IMR-90 (cell line): ENCODE measurements around the gene PCYT1A. TPM values are rescaled to one million over a fixed set of nuclear protein-coding genes. Genes with fewer than 3 reads are reported as not detected.
A peak's percentile ranks its signal among the peaks of the same experiment; 100 is the strongest.

Experiments
- ATAC-seq: fragments of 200-7000 bp; cut with Tn5 transposase; 2 replicates; pipeline ENCODE4 v1.9.1; 2020; ENCODE audit warnings: low read depth, mild to moderate bottlenecking, moderate library complexity
- BruUV-seq: library from RNA; stranded (reverse); fragments of 400-500 nt; replicated peaks from 2 replicates; lab custom pipeline; 2021; lab: Mats Ljungman, UMichigan
- CTCF ChIA-PET: fragments of 300-600 bp; formaldehyde crosslinking; extraction: SDS; loops from one replicate; lab custom pipeline; 2021; ENCODE audit warnings: antibody characterized with exemption; lab: Yijun Ruan, JAX
- POLR2A ChIA-PET: fragments of 300-600 bp; sonication (Branson Sonifier 250); formaldehyde crosslinking; loops from one replicate; lab custom pipeline; 2022; ENCODE audit warnings: antibody characterized with exemption; ENCODE audit not compliant: unreplicated experiment; lab: Charles Lee
- DNase-seq: peaks from one replicate; pipeline ENCODE4 v3.0.0; 2013
- H2AFZ ChIP-seq: replicated peaks from 2 replicates; pipeline ENCODE3; 2013; ENCODE audit warnings: low read length, mild to moderate bottlenecking; ENCODE audit not compliant: poor library complexity
- H2AK5ac ChIP-seq: 2 replicates; pipeline ENCODE4 v1.6.1; 2013; ENCODE audit warnings: low read depth, low read length, inconsistent platforms
- H2AK9ac ChIP-seq: replicated peaks from 2 replicates; pipeline ENCODE3; 2013; ENCODE audit warnings: mild to moderate bottlenecking, low read depth, low read length, moderate library complexity; ENCODE audit not compliant: poor library complexity
- H2BK120ac ChIP-seq: 2 replicates; pipeline ENCODE4 v1.6.1; 2013; ENCODE audit warnings: low read depth, low read length, inconsistent platforms
- H2BK15ac ChIP-seq: 3 replicates; pipeline ENCODE4 v1.6.1; 2013; ENCODE audit warnings: low read depth, low read length, inconsistent platforms
- H2BK20ac ChIP-seq: 2 replicates; pipeline ENCODE4 v1.6.1; 2013; ENCODE audit warnings: low read depth, mild to moderate bottlenecking, inconsistent platforms, low read length, moderate library complexity
- H2BK5ac ChIP-seq: 2 replicates; pipeline ENCODE4 v1.6.1; 2013; ENCODE audit warnings: mild to moderate bottlenecking, low read depth, low read length, inconsistent platforms; ENCODE audit not compliant: poor library complexity, severe bottlenecking
- H3K14ac ChIP-seq: replicated peaks from 2 replicates; pipeline ENCODE4 v1.6.1; 2013; ENCODE audit warnings: low read depth, low read length, inconsistent platforms
- H3K18ac ChIP-seq: 2 replicates; pipeline ENCODE4 v1.6.1; 2013; ENCODE audit warnings: low read depth, low read length, control low read depth
- H3K23ac ChIP-seq: 2 replicates; pipeline ENCODE4 v1.6.1; 2013; ENCODE audit warnings: low read depth, low read length, inconsistent platforms
- H3K27ac ChIP-seq: 2 replicates; pipeline ENCODE4 v1.5.1; 2013; ENCODE audit warnings: mild to moderate bottlenecking, control low read depth, low read length; ENCODE audit not compliant: insufficient read depth
- H3K27me3 ChIP-seq: 2 replicates; pipeline ENCODE4 v1.6.1; 2013; ENCODE audit warnings: low read length; ENCODE audit not compliant: control insufficient read depth, insufficient read depth
- H3K36me3 ChIP-seq: 2 replicates; pipeline ENCODE4 v1.6.1; 2013; ENCODE audit warnings: low read length, mixed read lengths; ENCODE audit not compliant: control insufficient read depth, insufficient read depth
- H3K4ac ChIP-seq: 2 replicates; pipeline ENCODE4 v1.6.1; 2013; ENCODE audit warnings: low read depth, low read length, inconsistent platforms
- H3K4me1 ChIP-seq: 2 replicates; pipeline ENCODE4 v1.6.1; 2013; ENCODE audit warnings: low read length, mixed read lengths; ENCODE audit not compliant: control insufficient read depth, insufficient read depth
- H3K4me2 ChIP-seq: 2 replicates; pipeline ENCODE4 v1.6.1; 2013; ENCODE audit warnings: low read depth, mild to moderate bottlenecking, control low read depth, low read length, moderate library complexity
- H3K4me3 ChIP-seq: 2 replicates; pipeline ENCODE4 v1.5.1; 2013; ENCODE audit warnings: low read depth, mild to moderate bottlenecking, control low read depth, low read length, moderate library complexity; ENCODE audit not compliant: insufficient read depth
- H3K56ac ChIP-seq: 2 replicates; pipeline ENCODE4 v1.6.1; 2013; ENCODE audit warnings: low read length, inconsistent platforms; ENCODE audit not compliant: insufficient read depth; ENCODE audit errors: extremely low read depth
- H3K79me1 ChIP-seq, 2 experiments: 2 replicates each; pipeline ENCODE4 v1.6.1; 2013; ENCODE audit warnings: low read length in 2 of 2, inconsistent platforms in 1 of 2, low read depth in 1 of 2
- H3K9ac ChIP-seq: 2 replicates; pipeline ENCODE4 v1.6.1; 2013; ENCODE audit warnings: low read depth, low read length, control low read depth
- H3K9me1 ChIP-seq: 2 replicates; pipeline ENCODE4 v1.6.1; 2013; ENCODE audit warnings: low read length, inconsistent platforms; ENCODE audit not compliant: insufficient read depth
- H3K9me3 ChIP-seq: 2 replicates; pipeline ENCODE4 v1.6.1; 2013; ENCODE audit warnings: low read length; ENCODE audit not compliant: control insufficient read depth, insufficient read depth
- H4K20me1 ChIP-seq: 2 replicates; pipeline ENCODE4 v1.6.1; 2013; ENCODE audit warnings: low read length, inconsistent platforms; ENCODE audit not compliant: insufficient read depth
- H4K5ac ChIP-seq: 2 replicates; pipeline ENCODE4 v1.6.1; 2013; ENCODE audit warnings: mild to moderate bottlenecking, low read depth, low read length, control low read depth
- H4K8ac ChIP-seq, 2 experiments: 2 replicates each; pipeline ENCODE4 v1.6.1; 2013; ENCODE audit warnings: low read depth in 2 of 2, low read length in 2 of 2, control low read depth in 1 of 2, inconsistent platforms in 1 of 2
- H4K91ac ChIP-seq: 2 replicates; pipeline ENCODE4 v1.6.1; 2013; ENCODE audit warnings: low read depth, low read length, inconsistent platforms; ENCODE audit not compliant: insufficient read depth
- CEBPB ChIP-seq: IDR thresholded peaks from 2 replicates; pipeline ENCODE4 v1.6.1; 2012; ENCODE audit warnings: low read depth, low read length, improper control_type of control experiment
- ELK1 ChIP-seq: fragments of 150-350 bp; IDR thresholded peaks from 2 replicates; pipeline ENCODE4 v1.6.1; 2016; ENCODE audit warnings: low read depth, mild to moderate bottlenecking, low read length, moderate library complexity, borderline replicate concordance
- POLR2A ChIP-seq: IDR thresholded peaks from 2 replicates; pipeline ENCODE4 v1.6.1; 2012; ENCODE audit warnings: mild to moderate bottlenecking, low read depth, low read length
- USF2 ChIP-seq: fragments of 150-350 bp; IDR thresholded peaks from 2 replicates; pipeline ENCODE4 v1.6.1; 2017; ENCODE audit warnings: mild to moderate bottlenecking, antibody characterized with exemption, low read length, low read depth
- WGBS, 2 experiments: methylation state at CpG; one replicate each; pipeline versions ENCODE4 v1.1.5 to v1.1.7; 2013; ENCODE audit warnings: missing lambda C conversion rate in 2 of 2; ENCODE audit not compliant: insufficient read length in 1 of 2; ENCODE audit errors: extremely low coverage in 2 of 2; 5-methylcytosine and 5-hydroxymethylcytosine counted together
- dilution Hi-C: fragments of 300-500 bp; cut with HindIII; formaldehyde crosslinking; loops from one replicate; pipeline ENCODE4 v1.14.3; 2018; ENCODE audit warnings: low sequenced_read_pairs; ENCODE audit not compliant: unreplicated experiment
- in situ Hi-C: fragments of 300-500 bp; cut with MboI; formaldehyde crosslinking; loops from 3 replicates; pipeline ENCODE4 v1.14.3; 2019; ENCODE audit warnings: low sequenced_read_pairs, inconsistent platforms, mixed read lengths
- intact Hi-C: fragments of 100-400 bp; cut with micrococcal nuclease; formaldehyde crosslinking; loops from 2 replicates; pipeline ENCODE4 v1.10.0; 2022
- polyA plus RNA-seq, 3 experiments: library from polyadenylated mRNA; depleted of rRNA; stranded (reverse); fragments of >200 nt; gene quantifications; 2 replicates each; pipeline ENCODE4 v1.2.3, GENCODE V29; 2012; ENCODE audit warnings: low replicate concordance in 1 of 3
- total RNA-seq: library from RNA; depleted of rRNA; stranded (reverse); fragments of >200 nt; gene quantifications from 2 replicates; pipeline ENCODE4 v1.2.3, GENCODE V29; 2012

The PCYT1A gene
- total and polyA plus RNA-seq, 2 of the 4 experiments (the other 2 are of a cell fraction) = 62.8 to 127 TPM

GRCh38 chr3:196216089-196216564 lies 71.4 kb downstream of the PCYT1A start, which contains the start of gene SLC51A:
Gene SLC51A (plus strand): TSS chr3:196216534. CDS start chr3:196216713, 179 bp downstream.
- no peak within 1 kb of the TSS for H4K8ac ChIP-seq
- no peak within 1 kb of the TSS for H3K18ac ChIP-seq
- no peak within 1 kb of the TSS for H3K4ac ChIP-seq
- H3K9ac ChIP-seq = no peak within 1 kb of the TSS
- no peak within 1 kb of the TSS for H3K4me3 ChIP-seq
- no peaks in the 10 kb centered on the region for H3K79me1 ChIP-seq
- peaks cover 12% of the 10 kb centered on the region; the same call in 1 of the 2 replicates for H3K27me3 ChIP-seq
- no peak within 1 kb of the TSS for H2BK15ac ChIP-seq
- peak within 1 kb of the TSS; percentile 5 for H2AFZ ChIP-seq
- 0 out of 2 replicates have a peak, but pooled peaks cover 2% of the 10 kb centered on the region for H3K4me1 ChIP-seq
- no peak within 1 kb of the TSS for H4K91ac ChIP-seq
- no peak within 1 kb of the TSS for H3K23ac ChIP-seq
- ChIA-PET CTCF (interaction anchor here (1.0 to 1.2 kb wide), 2 partner anchors 11 to 20 kb away, joined by 3 read pairs; no protein-coding TSS in a partner anchor), POLR2A (no interaction called here)
- intact Hi-C loops = no loop called here
- no TSS peak for BruUV-seq
- no peak within 1 kb of the TSS for H2AK5ac ChIP-seq
- H2BK120ac ChIP-seq = no peak within 1 kb of the TSS
- H2BK20ac ChIP-seq = no peak within 1 kb of the TSS
- no peak for TF ChIP-seq POLR2A
- no peak for TF ChIP-seq USF2
- no peak for TF ChIP-seq CEBPB
- no peak for TF ChIP-seq ELK1
- H3K4me2 ChIP-seq = no peak within 1 kb of the TSS
- 0 out of 2 replicates have a peak, but pooled peaks cover 3% of the 10 kb centered on the region for H3K9me1 ChIP-seq
- no peak within 1 kb of the TSS for H3K14ac ChIP-seq
- in situ Hi-C loops = no loop called here
- WGBS, 2 experiments = 27% methylated on average over 3 of the region's 15 CpGs; no CpG with 5 or more reads in 1 of the 2 experiments
- no peak within 1 kb of the TSS for H3K56ac ChIP-seq
- no peak within 1 kb of the TSS for H2BK5ac ChIP-seq
- no peak within 1 kb of the TSS for H4K5ac ChIP-seq
- no peak for ATAC-seq
- H4K20me1 ChIP-seq = no peaks in the 10 kb centered on the region; the same call in 1 of the 2 replicates
- no peak within 1 kb of the TSS for H3K27ac ChIP-seq
- dilution Hi-C loops = no loop called here
- DNase-seq = no peak
- H2AK9ac ChIP-seq = no peak within 1 kb of the TSS
- no peaks in the 10 kb centered on the region for H3K9me3 ChIP-seq
- no peaks in the 10 kb centered on the region for H3K36me3 ChIP-seq
